Measurements from ENCODE around the gene MEIOB.

MEIOB gene

DNA sequence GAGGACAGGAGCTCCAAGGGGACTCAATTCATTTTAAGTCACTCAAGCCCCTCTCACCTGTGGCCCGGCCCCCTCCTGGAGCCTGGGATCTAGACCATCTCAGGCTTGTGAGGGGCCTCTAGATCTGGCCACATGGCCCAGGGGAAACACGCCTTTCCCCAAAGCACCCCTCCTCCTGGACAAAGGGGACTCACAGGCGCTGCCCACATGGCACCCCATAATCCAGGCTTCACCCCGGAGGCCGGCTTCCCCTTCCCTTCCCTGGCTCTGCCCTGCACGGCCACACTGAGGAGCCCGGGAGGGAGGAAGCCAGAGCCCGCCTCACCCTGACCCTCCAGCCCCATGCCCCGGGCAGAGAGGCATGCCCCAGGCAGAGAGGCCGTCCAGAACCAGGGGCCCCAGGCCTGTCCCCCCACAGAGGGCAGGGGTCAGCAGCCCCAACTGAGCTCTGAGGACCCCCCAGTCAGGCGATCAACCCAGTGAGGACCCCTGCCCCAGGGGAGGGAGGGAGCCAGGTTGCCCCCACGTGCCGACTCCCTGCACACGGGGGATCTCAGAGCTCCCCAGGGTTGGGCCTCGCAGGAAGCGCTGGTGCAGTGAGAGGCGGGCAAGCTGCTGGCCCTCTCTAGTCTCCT lies 35.4 kb upstream of the MEIOB start:
- TF ChIP-seq CSDC2 (CRISPR knock-in tag; IDR thresholded peaks at IDR 0.05) (no peak), ZC3H10 (CRISPR knock-in tag; IDR thresholded peaks at IDR 0.05) (no peak), CSRNP3 (CRISPR knock-in tag; IDR thresholded peaks at IDR 0.05) (no peak), ISL1 (CRISPR knock-in tag; IDR thresholded peaks at IDR 0.05) (no peak), PPARA (CRISPR knock-in tag; IDR thresholded peaks at IDR 0.05; ENCODE audit: borderline replicate concordance) (no peak), ESRRG (CRISPR knock-in tag; IDR thresholded peaks at IDR 0.05) (no peak), ZFP3 (CRISPR knock-in tag; IDR thresholded peaks at IDR 0.05) (no peak), BACH2 (CRISPR knock-in tag; IDR thresholded peaks at IDR 0.05; ENCODE audit: borderline replicate concordance) (no peak), RARB (CRISPR knock-in tag; IDR thresholded peaks at IDR 0.05) (no peak), ARNTL (CRISPR knock-in tag; IDR thresholded peaks at IDR 0.05; ENCODE audit: borderline replicate concordance, low read depth) (no peak), TOX (CRISPR knock-in tag; IDR thresholded peaks at IDR 0.05; ENCODE audit: borderline replicate concordance) (no peak)
- TF ChIP-seq, protein P1, sequence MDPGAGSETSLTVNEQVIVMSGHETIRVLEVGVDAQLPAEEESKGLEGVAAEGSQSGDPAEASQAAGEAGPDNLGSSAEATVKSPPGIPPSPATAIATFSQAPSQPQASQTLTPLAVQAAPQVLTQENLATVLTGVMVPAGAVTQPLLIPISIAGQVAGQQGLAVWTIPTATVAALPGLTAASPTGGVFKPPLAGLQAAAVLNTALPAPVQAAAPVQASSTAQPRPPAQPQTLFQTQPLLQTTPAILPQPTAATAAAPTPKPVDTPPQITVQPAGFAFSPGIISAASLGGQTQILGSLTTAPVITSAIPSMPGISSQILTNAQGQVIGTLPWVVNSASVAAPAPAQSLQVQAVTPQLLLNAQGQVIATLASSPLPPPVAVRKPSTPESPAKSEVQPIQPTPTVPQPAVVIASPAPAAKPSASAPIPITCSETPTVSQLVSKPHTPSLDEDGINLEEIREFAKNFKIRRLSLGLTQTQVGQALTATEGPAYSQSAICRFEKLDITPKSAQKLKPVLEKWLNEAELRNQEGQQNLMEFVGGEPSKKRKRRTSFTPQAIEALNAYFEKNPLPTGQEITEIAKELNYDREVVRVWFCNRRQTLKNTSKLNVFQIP (CRISPR knock-in tag; IDR thresholded peaks at IDR 0.05; ENCODE audit: borderline replicate concordance, low read depth): no peak
- TF ChIP-seq, protein P2, sequence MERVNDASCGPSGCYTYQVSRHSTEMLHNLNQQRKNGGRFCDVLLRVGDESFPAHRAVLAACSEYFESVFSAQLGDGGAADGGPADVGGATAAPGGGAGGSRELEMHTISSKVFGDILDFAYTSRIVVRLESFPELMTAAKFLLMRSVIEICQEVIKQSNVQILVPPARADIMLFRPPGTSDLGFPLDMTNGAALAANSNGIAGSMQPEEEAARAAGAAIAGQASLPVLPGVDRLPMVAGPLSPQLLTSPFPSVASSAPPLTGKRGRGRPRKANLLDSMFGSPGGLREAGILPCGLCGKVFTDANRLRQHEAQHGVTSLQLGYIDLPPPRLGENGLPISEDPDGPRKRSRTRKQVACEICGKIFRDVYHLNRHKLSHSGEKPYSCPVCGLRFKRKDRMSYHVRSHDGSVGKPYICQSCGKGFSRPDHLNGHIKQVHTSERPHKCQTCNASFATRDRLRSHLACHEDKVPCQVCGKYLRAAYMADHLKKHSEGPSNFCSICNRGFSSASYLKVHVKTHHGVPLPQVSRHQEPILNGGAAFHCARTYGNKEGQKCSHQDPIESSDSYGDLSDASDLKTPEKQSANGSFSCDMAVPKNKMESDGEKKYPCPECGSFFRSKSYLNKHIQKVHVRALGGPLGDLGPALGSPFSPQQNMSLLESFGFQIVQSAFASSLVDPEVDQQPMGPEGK (CRISPR knock-in tag; IDR thresholded peaks at IDR 0.05; ENCODE audit: borderline replicate concordance): no peak
- TF ChIP-seq, protein P3, sequence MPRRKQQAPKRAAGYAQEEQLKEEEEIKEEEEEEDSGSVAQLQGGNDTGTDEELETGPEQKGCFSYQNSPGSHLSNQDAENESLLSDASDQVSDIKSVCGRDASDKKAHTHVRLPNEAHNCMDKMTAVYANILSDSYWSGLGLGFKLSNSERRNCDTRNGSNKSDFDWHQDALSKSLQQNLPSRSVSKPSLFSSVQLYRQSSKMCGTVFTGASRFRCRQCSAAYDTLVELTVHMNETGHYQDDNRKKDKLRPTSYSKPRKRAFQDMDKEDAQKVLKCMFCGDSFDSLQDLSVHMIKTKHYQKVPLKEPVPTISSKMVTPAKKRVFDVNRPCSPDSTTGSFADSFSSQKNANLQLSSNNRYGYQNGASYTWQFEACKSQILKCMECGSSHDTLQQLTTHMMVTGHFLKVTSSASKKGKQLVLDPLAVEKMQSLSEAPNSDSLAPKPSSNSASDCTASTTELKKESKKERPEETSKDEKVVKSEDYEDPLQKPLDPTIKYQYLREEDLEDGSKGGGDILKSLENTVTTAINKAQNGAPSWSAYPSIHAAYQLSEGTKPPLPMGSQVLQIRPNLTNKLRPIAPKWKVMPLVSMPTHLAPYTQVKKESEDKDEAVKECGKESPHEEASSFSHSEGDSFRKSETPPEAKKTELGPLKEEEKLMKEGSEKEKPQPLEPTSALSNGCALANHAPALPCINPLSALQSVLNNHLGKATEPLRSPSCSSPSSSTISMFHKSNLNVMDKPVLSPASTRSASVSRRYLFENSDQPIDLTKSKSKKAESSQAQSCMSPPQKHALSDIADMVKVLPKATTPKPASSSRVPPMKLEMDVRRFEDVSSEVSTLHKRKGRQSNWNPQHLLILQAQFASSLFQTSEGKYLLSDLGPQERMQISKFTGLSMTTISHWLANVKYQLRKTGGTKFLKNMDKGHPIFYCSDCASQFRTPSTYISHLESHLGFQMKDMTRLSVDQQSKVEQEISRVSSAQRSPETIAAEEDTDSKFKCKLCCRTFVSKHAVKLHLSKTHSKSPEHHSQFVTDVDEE (CRISPR knock-in tag; IDR thresholded peaks at IDR 0.05): no peak
- no peak for ATAC-seq

DNA sequence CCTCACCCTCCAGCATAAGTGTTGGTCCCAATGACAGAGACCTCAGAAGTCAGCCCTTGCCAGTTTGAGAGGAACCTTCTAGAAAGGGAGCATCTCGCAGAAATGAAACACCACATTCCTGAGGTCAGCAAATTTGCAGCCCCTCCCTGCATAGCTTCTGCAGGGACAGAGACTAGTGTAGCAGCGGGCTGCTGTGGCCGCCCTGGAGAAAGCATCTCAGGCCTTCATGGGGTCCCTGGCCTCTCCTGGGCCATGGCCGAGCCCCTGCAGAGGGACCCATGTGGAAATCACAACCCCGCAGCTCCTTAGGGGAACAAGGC lies 34.8 kb upstream of the MEIOB start:
- no peak for ATAC-seq
- TF ChIP-seq ZFP3 (CRISPR knock-in tag; IDR thresholded peaks at IDR 0.05): no peak
- TF ChIP-seq, protein P1 (CRISPR knock-in tag; IDR thresholded peaks at IDR 0.05; ENCODE audit: borderline replicate concordance, low read depth): no peak
- no peak for TF ChIP-seq TCF4 (CRISPR knock-in tag; IDR thresholded peaks at IDR 0.05; ENCODE audit: borderline replicate concordance)
- no peak for TF ChIP-seq ISL1 (CRISPR knock-in tag; IDR thresholded peaks at IDR 0.05)
- TF ChIP-seq ZC3H10 (CRISPR knock-in tag; IDR thresholded peaks at IDR 0.05): no peak
- TF ChIP-seq SNAI2 (CRISPR knock-in tag; IDR thresholded peaks at IDR 0.05): no peak
- no peak for TF ChIP-seq ZNF70 (CRISPR knock-in tag; IDR thresholded peaks at IDR 0.05)
- TF ChIP-seq GLIS3 (CRISPR knock-in tag; IDR thresholded peaks at IDR 0.05): no peak
- no peak for TF ChIP-seq RARB (CRISPR knock-in tag; IDR thresholded peaks at IDR 0.05)
- no peak for TF ChIP-seq OSR1 (CRISPR knock-in tag; IDR thresholded peaks at IDR 0.05)
- no peak for TF ChIP-seq TOX (CRISPR knock-in tag; IDR thresholded peaks at IDR 0.05; ENCODE audit: borderline replicate concordance)
- TF ChIP-seq PPARA (CRISPR knock-in tag; IDR thresholded peaks at IDR 0.05; ENCODE audit: borderline replicate concordance): no peak
